ENCODE results near the gene CEP85L. TPM values are rescaled to one million over a fixed set of nuclear protein-coding genes. Genes with fewer than 3 reads are reported as not detected.

Gene CEP85L
- polyA plus RNA-seq, 1 of the 3 experiments (the other 2 are of a cell fraction), result 1.1 TPM

GRCh38 chr6:118489990-118490389 lies 161.4 kb downstream of the CEP85L start:
- Histone ChIP-seq H3K9ac (no peak overlapping the region), H3K4me3 (ENCODE audit: low read depth in 2 of 2, low read length in 1 of 2) (no peak overlapping the region), H3K4me1 (ENCODE audit: control insufficient read depth in 1 of 2, insufficient read depth in 2 of 2, low read depth in 1 of 2, low read length in 1 of 2) (peaks cover 0 to 2% of the 10 kb centered on the region in 2 experiments; a peak in 1 of 4 replicates), H3K36me3 (replicated peaks in 1 of 2; ENCODE audit: control insufficient read depth in 1 of 2, insufficient read depth in 2 of 2, low read length in 1 of 2) (peaks cover 10 to 29% of the 10 kb centered on the region in 2 experiments), H3K9me2 (no peaks in the 10 kb centered on the region), H3K4me2 (no peak overlapping the region), H4K20me1 (ENCODE audit: insufficient read depth) (no peaks in the 10 kb centered on the region), H2AFZ (ENCODE audit: low read depth) (no peak overlapping the region), H3K27me3 (ENCODE audit: insufficient read depth) (no peaks in the 10 kb centered on the region), H3F3A (replicated peaks; ENCODE audit: insufficient read depth) (no peaks in the 10 kb centered on the region), H3K27ac (ENCODE audit: low read depth in 2 of 2, low read length in 1 of 2) (no peak overlapping the region), H3K79me2 (ENCODE audit: insufficient read depth) (no peaks in the 10 kb centered on the region), H3K9me3 (no peaks in the 10 kb centered on the region)
- TF ChIP-seq RFX5 (IDR thresholded peaks at IDR 0.05; ENCODE audit: low read length), result no peak
- TF ChIP-seq ELF1 (IDR thresholded peaks at IDR 0.05), result no peak
- no peak for TF ChIP-seq TEAD4 (IDR thresholded peaks at IDR 0.05; ENCODE audit: borderline replicate concordance, insufficient read depth)
- no peak for TF ChIP-seq USF2 (IDR thresholded peaks at IDR 0.05; ENCODE audit: borderline replicate concordance, low read depth, low read length)
- no peak for TF ChIP-seq TAF1 (IDR thresholded peaks at IDR 0.05; ENCODE audit: borderline replicate concordance, low read depth, low read length)
- no peak for TF ChIP-seq TCF12 (IDR thresholded peaks at IDR 0.05)
- no peak for TF ChIP-seq RCOR1 (IDR thresholded peaks at IDR 0.05; ENCODE audit: low read length)
- no peak for TF ChIP-seq RXRA (IDR thresholded peaks at IDR 0.05; ENCODE audit: borderline replicate concordance, low read depth)
- TF ChIP-seq FOSL2 (IDR thresholded peaks at IDR 0.05; ENCODE audit: borderline replicate concordance, low read depth), result no peak
- TF ChIP-seq MXI1 (IDR thresholded peaks at IDR 0.05; ENCODE audit: low read depth, low read length), result no peak
- TF ChIP-seq JUND (IDR thresholded peaks at IDR 0.05), result no peak
- no peak for TF ChIP-seq SIN3A (IDR thresholded peaks at IDR 0.05; ENCODE audit: borderline replicate concordance, low read depth, low read length)
- no peak for TF ChIP-seq EP300 (IDR thresholded peaks at IDR 0.05; ENCODE audit: borderline replicate concordance in 1 of 2, low read depth in 1 of 2, low read length in 1 of 2)
- DNase-seq, result no peak
- ChIA-PET POLR2A (no interaction called here), CTCF (no interaction called here)
- 85% methylated on average over 3 of the region's 3 CpGs for WGBS (ENCODE audit: low lambda C conversion rate)

- H3K27ac ChIP-seq (ENCODE audit: low read depth in 2 of 2, low read length in 1 of 2), result no peak overlapping the region
- H3K9me3 ChIP-seq, result no peaks in the 10 kb centered on the region
- no peak overlapping the region for H3K4me3 ChIP-seq (ENCODE audit: low read depth in 2 of 2, low read length in 1 of 2)
- H2AFZ ChIP-seq (ENCODE audit: low read depth), result no peak overlapping the region
- H3F3A ChIP-seq (replicated peaks; ENCODE audit: insufficient read depth), result no peaks in the 10 kb centered on the region
- H3K79me2 ChIP-seq (ENCODE audit: insufficient read depth), result no peaks in the 10 kb centered on the region
- H4K20me1 ChIP-seq (ENCODE audit: insufficient read depth), result no peaks in the 10 kb centered on the region
- H3K9me2 ChIP-seq, result no peaks in the 10 kb centered on the region
- no peak for TF ChIP-seq TAF1 (IDR thresholded peaks at IDR 0.05; ENCODE audit: borderline replicate concordance, low read depth, low read length)
- TF ChIP-seq USF1 (IDR thresholded peaks at IDR 0.05; ENCODE audit: borderline replicate concordance, low read depth), result no peak
- TF ChIP-seq FOSL2 (IDR thresholded peaks at IDR 0.05; ENCODE audit: borderline replicate concordance, low read depth), result no peak
- no peak for TF ChIP-seq MXI1 (IDR thresholded peaks at IDR 0.05; ENCODE audit: low read depth, low read length)
- no peak for TF ChIP-seq GABPA (IDR thresholded peaks at IDR 0.05; ENCODE audit: low read depth)
- TF ChIP-seq NFIC (IDR thresholded peaks at IDR 0.05; ENCODE audit: borderline replicate concordance), result no peak
- TF ChIP-seq CHD2 (IDR thresholded peaks at IDR 0.05; ENCODE audit: low read length, partially characterized antibody), result no peak
- no peak for TF ChIP-seq SIN3A (IDR thresholded peaks at IDR 0.05; ENCODE audit: borderline replicate concordance, low read depth, low read length)
- TF ChIP-seq ZBTB33 (IDR thresholded peaks at IDR 0.05; ENCODE audit: borderline replicate concordance, low read depth), result no peak
- TF ChIP-seq YY1 (IDR thresholded peaks at IDR 0.05; ENCODE audit: low read depth), result no peak
- no peak for TF ChIP-seq MAX (IDR thresholded peaks at IDR 0.05; ENCODE audit: low read depth)
- no peaks in the 10 kb centered on the region for H3K27me3 ChIP-seq (ENCODE audit: insufficient read depth)
- H3K36me3 ChIP-seq (replicated peaks in 1 of 2; ENCODE audit: control insufficient read depth in 1 of 2, insufficient read depth in 2 of 2, low read length in 1 of 2), result peaks cover 10 to 29% of the 10 kb centered on the region in 2 experiments
- ChIA-PET CTCF (no interaction called here), POLR2A (no interaction called here)
- no peak for DNase-seq
- no peak overlapping the region for H3K9ac ChIP-seq
- H3K4me1 ChIP-seq (ENCODE audit: control insufficient read depth in 1 of 2, insufficient read depth in 2 of 2, low read depth in 1 of 2, low read length in 1 of 2), result no peaks in the 10 kb centered on the region
- H3K4me2 ChIP-seq, result no peak overlapping the region
Observed at GRCh38 chr6:118488631-118489030, 162.8 kb downstream of the CEP85L start.

Data from SK-N-SH (cell line).